Right lobe of liver (tissue), 4 donors: ENCODE data around the gene CHRNG.

Experiments used
- CTCF ChIP-seq, 4 donors: fragments of 200-600 bp in 3 of 4; fragments of 450-650 bp in 1 of 4; IDR thresholded peaks; one replicate each; pipeline versions ENCODE4 v1.5.1 to v1.8.0; 2016 to 2022; ENCODE audit warnings: antibody characterized with exemption in 4 of 4, mild to moderate bottlenecking in 2 of 4
- POLR2A ChIP-seq: fragments of 450-650 bp; IDR thresholded peaks from one replicate; pipeline ENCODE4 v1.6.1; 2017; ENCODE audit warnings: antibody characterized with exemption, mild to moderate bottlenecking
- donor health status: DM: no; HTN: no; CAD: no.
- donor health status: DM: no; HTN: no; CAD: no.
- donor health status: DM: no; HTN: yes; CAD: no.

DNA sequence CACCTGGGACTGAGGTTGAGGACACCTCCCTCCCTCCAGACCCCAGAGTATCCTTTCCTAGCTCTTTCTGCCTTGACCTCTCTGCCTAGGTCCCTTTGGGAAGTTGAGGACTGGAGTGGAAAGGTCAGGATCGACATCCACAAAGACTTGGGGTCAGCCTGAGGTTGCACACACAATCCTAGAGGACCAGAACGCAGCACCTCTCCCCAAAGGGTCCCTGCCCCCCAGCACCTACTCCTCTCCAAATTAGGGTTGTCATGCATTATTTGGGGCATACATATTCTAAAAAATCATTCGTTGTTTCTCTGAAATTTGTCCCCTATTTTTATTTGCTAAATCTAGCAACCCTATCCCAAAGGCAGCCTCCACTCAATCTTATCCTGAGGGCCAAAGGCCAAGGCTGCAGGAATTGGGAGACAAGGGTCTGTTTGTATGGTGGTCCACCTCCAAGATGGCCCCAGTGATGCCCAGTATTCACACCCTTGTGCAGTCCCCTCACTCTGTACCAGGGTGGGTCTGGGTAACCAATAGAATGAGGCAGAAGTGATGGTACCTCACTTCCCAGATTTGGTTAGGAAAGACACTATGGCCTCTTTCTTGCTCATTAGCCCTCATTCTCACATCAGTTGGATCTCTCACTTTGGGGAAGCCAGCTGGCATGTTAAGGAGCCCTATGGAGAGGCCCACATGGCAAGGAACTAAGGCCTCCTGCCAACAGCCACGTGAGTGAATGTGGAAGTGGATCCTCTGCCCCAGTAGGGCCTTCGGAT, 3.5 kb upstream of the CHRNG start:
- no peak for TF ChIP-seq CTCF (IDR thresholded peaks at IDR 0.05)
- no peak for TF ChIP-seq POLR2A
